Panc1 (cell line): ENCODE data around the gene RLN3. TPM values are rescaled to one million over a fixed set of nuclear protein-coding genes. Genes with fewer than 3 reads are reported as not detected.

ENCODE experiments used
- ATAC-seq: fragments of 200-7000 bp; cut with Tn5 transposase; 2 replicates; pipeline ENCODE4 v1.9.1; 2020; ENCODE audit warnings: mild to moderate bottlenecking, moderate library complexity
- BruUV-seq: library from RNA; stranded (reverse); fragments of 400-500 nt; replicated peaks from 2 replicates; lab custom pipeline; 2021; lab: Mats Ljungman, UMichigan
- CTCF ChIA-PET: fragments of 300-600 bp; sonication (Branson Sonifier 250); formaldehyde crosslinking; loops from one replicate; lab custom pipeline; 2022; ENCODE audit warnings: antibody characterized with exemption; lab: Charles Lee
- POLR2A ChIA-PET: fragments of 300-600 bp; sonication (Branson Sonifier 250); formaldehyde crosslinking; loops from one replicate; lab custom pipeline; 2022; ENCODE audit warnings: antibody characterized with exemption; lab: Charles Lee
- DNase-seq: peaks from one replicate; pipeline ENCODE4 v3.0.0-alpha.2; 2010; ENCODE audit warnings: low read depth, low spot score
- H3K27ac ChIP-seq: 2 replicates; pipeline ENCODE4 v1.5.1; 2011; ENCODE audit warnings: mild to moderate bottlenecking, low read length, inconsistent platforms
- H3K27me3 ChIP-seq: fragments of 200-500 bp; sonication (Bioruptor generic); 2 replicates; pipeline ENCODE4 v1.6.0; 2014; ENCODE audit warnings: low read length, inconsistent platforms; ENCODE audit not compliant: control insufficient read depth, insufficient read depth
- H3K36me3 ChIP-seq: fragments of 200-500 bp; sonication (Bioruptor generic); 2 replicates; pipeline ENCODE4 v1.5.1; 2014; ENCODE audit warnings: inconsistent platforms, mild to moderate bottlenecking, low read length, moderate library complexity; ENCODE audit not compliant: control insufficient read depth, insufficient read depth
- H3K4me1 ChIP-seq: 2 replicates; pipeline ENCODE4 v1.5.1; 2011; ENCODE audit warnings: inconsistent platforms, mild to moderate bottlenecking, low read length, moderate library complexity; ENCODE audit not compliant: control insufficient read depth, insufficient read depth
- H3K4me3 ChIP-seq, 2 experiments: 2 replicates each; pipeline ENCODE4 v1.5.1; 2011 to 2012; ENCODE audit warnings: low read depth in 2 of 2, low read length in 2 of 2, mild to moderate bottlenecking in 2 of 2, inconsistent platforms in 1 of 2, moderate library complexity in 1 of 2
- H3K9me3 ChIP-seq: fragments of 200-500 bp; sonication (Bioruptor generic); 2 replicates; pipeline ENCODE4 v1.5.1; 2014; ENCODE audit warnings: low read depth, mild to moderate bottlenecking, inconsistent platforms, low read length, moderate library complexity; ENCODE audit not compliant: control insufficient read depth, insufficient read depth
- POLR2AphosphoS5 ChIP-seq: IDR thresholded peaks from 2 replicates; pipeline ENCODE4 v1.6.1; 2012; ENCODE audit warnings: mild to moderate bottlenecking, low read depth, low read length, moderate library complexity
- SIN3A ChIP-seq: IDR thresholded peaks from 2 replicates; pipeline ENCODE4 v1.6.1; 2012; ENCODE audit warnings: low read depth, mild to moderate bottlenecking, low read length, moderate library complexity, borderline replicate concordance; ENCODE audit not compliant: insufficient read depth
- TCF7L2 ChIP-seq: IDR thresholded peaks from 2 replicates; pipeline ENCODE4 v1.6.1; 2011; ENCODE audit warnings: mild to moderate bottlenecking, low read depth, low read length, inconsistent platforms
- in situ Hi-C: cut with HindIII; loops from 2 replicates; pipeline ENCODE4 v1.10.0; 2016; ENCODE audit warnings: low sequenced_read_pairs, low pct_unique_long_range_greater_than_20kb
- intact Hi-C: fragments of 100-400 bp; cut with micrococcal nuclease; formaldehyde crosslinking; loops from one replicate; pipeline ENCODE4 v1.10.0; 2022; ENCODE audit not compliant: unreplicated experiment
- total RNA-seq: library from RNA; stranded (reverse); gene quantifications from one replicate; pipeline ENCODE4 v1.2.1, GENCODE V29; 2021; ENCODE audit not compliant: unreplicated experiment
- TF ChIP-seq, protein P1 (sequence below), 2 experiments: IDR thresholded peaks; 2 replicates each; pipeline ENCODE4 v1.6.1; 2011 to 2012; ENCODE audit warnings: low read depth in 2 of 2, control low read depth in 1 of 2, low read length in 1 of 2, mild to moderate bottlenecking in 1 of 2, moderate library complexity in 1 of 2; ENCODE audit not compliant: insufficient read depth in 1 of 2
- TF ChIP-seq, protein P2 (sequence below): fragments of 450-650 bp; IDR thresholded peaks from 2 replicates; pipeline ENCODE4 v1.5.1; 2017; ENCODE audit warnings: mild to moderate bottlenecking

The RLN3 gene
- total RNA-seq, 1 experiment from 2014 or later: not detected

DNA sequence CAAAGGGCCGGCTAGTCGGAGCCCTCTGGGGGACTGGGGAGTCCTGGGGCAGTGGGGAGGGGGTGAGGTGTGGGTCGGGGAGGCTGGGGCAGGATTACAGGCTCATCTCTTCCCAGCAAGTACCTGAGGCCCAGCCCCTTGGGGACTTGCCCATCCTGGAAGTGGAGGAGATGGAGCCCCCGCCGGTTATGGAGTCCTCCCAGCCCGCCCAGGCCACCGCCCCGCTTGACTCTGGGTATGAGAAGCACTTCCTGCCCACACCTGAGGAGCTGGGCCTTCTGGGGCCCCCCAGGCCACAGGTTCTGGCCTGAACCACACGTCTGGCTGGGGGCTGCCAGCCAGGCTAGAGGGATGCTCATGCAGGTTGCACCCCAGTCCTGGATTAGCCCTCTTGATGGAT is 24.0 kb downstream of the RLN3 start:
- BruUV-seq: no TSS peak
- intact Hi-C loops: no loop called here
- Histone ChIP-seq H3K36me3 (no peaks in the 10 kb centered on the region), H3K4me3 (no peak overlapping the region), H3K27ac (no peak overlapping the region), H3K9me3 (no peaks in the 10 kb centered on the region), H3K27me3 (no peaks in the 10 kb centered on the region), H3K4me1 (no peaks in the 10 kb centered on the region)
- ChIA-PET POLR2A (no interaction called here), CTCF (no interaction called here)
- no peak for ATAC-seq
- TF ChIP-seq TCF7L2 (no peak), SIN3A (no peak), POLR2AphosphoS5 (no peak)
- TF ChIP-seq, protein P1, sequence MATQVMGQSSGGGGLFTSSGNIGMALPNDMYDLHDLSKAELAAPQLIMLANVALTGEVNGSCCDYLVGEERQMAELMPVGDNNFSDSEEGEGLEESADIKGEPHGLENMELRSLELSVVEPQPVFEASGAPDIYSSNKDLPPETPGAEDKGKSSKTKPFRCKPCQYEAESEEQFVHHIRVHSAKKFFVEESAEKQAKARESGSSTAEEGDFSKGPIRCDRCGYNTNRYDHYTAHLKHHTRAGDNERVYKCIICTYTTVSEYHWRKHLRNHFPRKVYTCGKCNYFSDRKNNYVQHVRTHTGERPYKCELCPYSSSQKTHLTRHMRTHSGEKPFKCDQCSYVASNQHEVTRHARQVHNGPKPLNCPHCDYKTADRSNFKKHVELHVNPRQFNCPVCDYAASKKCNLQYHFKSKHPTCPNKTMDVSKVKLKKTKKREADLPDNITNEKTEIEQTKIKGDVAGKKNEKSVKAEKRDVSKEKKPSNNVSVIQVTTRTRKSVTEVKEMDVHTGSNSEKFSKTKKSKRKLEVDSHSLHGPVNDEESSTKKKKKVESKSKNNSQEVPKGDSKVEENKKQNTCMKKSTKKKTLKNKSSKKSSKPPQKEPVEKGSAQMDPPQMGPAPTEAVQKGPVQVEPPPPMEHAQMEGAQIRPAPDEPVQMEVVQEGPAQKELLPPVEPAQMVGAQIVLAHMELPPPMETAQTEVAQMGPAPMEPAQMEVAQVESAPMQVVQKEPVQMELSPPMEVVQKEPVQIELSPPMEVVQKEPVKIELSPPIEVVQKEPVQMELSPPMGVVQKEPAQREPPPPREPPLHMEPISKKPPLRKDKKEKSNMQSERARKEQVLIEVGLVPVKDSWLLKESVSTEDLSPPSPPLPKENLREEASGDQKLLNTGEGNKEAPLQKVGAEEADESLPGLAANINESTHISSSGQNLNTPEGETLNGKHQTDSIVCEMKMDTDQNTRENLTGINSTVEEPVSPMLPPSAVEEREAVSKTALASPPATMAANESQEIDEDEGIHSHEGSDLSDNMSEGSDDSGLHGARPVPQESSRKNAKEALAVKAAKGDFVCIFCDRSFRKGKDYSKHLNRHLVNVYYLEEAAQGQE (IDR thresholded peaks at IDR 0.05; ENCODE audit: insufficient read depth in 1 of 2, low read depth in 2 of 2, low read length in 1 of 2): no peak
- TF ChIP-seq, protein P2, sequence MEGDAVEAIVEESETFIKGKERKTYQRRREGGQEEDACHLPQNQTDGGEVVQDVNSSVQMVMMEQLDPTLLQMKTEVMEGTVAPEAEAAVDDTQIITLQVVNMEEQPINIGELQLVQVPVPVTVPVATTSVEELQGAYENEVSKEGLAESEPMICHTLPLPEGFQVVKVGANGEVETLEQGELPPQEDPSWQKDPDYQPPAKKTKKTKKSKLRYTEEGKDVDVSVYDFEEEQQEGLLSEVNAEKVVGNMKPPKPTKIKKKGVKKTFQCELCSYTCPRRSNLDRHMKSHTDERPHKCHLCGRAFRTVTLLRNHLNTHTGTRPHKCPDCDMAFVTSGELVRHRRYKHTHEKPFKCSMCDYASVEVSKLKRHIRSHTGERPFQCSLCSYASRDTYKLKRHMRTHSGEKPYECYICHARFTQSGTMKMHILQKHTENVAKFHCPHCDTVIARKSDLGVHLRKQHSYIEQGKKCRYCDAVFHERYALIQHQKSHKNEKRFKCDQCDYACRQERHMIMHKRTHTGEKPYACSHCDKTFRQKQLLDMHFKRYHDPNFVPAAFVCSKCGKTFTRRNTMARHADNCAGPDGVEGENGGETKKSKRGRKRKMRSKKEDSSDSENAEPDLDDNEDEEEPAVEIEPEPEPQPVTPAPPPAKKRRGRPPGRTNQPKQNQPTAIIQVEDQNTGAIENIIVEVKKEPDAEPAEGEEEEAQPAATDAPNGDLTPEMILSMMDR: no peak
- in situ Hi-C loops: no loop called here
- no peak for DNase-seq

DNA sequence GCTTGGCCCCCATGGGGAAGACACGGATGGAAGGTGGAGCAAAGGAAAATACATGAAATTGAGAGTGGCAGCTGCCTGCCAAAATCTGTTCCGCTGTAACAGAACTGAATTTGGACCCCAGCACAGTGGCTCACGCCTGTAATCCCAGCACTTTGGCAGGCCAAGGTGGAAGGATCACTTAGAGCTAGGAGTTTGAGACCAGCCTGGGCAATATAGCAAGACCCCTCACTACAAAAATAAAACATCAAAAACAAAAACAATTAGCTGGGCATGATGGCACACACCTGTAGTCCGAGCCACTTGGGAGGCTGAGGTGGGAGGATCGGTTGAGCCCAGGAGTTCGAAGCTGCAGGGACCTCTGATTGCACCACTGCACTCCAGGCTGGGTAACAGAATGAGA is 24.5 kb downstream of the RLN3 start:
- in situ Hi-C loops: no loop called here

More for the DNA sequence above, 24.5 kb downstream of the RLN3 start:
- intact Hi-C loops: no loop called here
- Histone ChIP-seq H3K4me1 (no peaks in the 10 kb centered on the region), H3K36me3 (no peaks in the 10 kb centered on the region), H3K9me3 (no peaks in the 10 kb centered on the region), H3K27me3 (no peaks in the 10 kb centered on the region), H3K4me3 (no peak overlapping the region), H3K27ac (no peak overlapping the region)
- ATAC-seq: no peak
- ChIA-PET CTCF (interaction anchor here (0.6 to 1.0 kb wide), 3 partner anchors 11 to 348 kb away, joined by 3 to 6 read pairs (median 3); no protein-coding TSS in a partner anchor), POLR2A (no interaction called here)
- BruUV-seq: TSS peak; percentile 95
- TF ChIP-seq, protein P2: no peak
- TF ChIP-seq POLR2AphosphoS5 (no peak), TCF7L2 (no peak), SIN3A (no peak)
- TF ChIP-seq, protein P1 (IDR thresholded peaks at IDR 0.05; ENCODE audit: insufficient read depth in 1 of 2, low read depth in 2 of 2, low read length in 1 of 2): no peak
- DNase-seq: no peak
